ENCODE results near the gene IFT25. TPM values are rescaled to one million over a fixed set of nuclear protein-coding genes. Genes with fewer than 3 reads are reported as not detected.
"Not testable (repeated sequence)": the region's sequence is repeated elsewhere in the genome, so short reads cannot be mapped to it uniquely, and the experiment has no call there.

The IFT25 gene
- polyA plus RNA-seq, 1 donor from 2014 or later, result 106 TPM

DNA sequence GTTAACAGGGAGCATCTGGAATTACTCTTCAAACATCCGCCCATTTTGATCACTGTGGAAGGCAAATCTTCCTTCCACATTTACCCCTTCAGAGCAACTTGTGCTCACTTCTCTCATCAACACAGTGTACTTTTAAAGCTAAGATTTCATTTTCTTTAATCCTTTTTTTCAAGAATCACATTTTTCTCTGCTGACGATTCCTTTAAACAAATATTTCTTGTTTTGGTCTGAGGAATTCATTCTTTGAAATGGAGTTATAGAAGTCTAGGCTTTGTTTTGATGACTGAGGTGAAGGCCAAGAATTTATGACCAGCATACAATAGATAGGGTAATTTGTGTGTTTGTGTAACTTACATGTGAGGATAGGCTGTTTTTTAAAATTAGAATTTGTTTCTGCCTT lies 26.2 kb upstream of the IFT25 start:
- H3K36me3 ChIP-seq (ENCODE audit: insufficient read depth, low read length), result no peaks in the 10 kb centered on the region

DNA sequence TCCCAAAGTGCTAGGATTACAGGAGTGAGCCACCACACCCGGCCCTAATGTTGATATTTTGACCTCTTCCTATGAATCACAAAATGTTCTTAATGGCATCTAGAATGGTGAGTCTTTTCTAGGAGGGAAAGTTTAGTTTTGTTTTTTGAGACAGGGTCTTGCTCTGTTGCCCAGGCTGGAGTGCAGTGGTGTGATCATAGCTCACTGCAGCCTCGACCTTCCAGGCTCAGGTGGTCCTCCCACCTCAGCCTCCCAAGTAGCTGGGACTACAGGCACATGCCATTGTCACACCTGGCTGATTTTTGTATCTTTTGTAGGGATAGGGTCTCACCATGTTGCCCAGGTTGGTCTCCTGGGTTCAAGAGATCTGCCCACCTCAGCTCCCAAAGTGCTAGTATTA lies 23.8 kb upstream of the IFT25 start:
- not testable (repeated sequence) for H3K79me2 ChIP-seq (replicated peaks; ENCODE audit: insufficient read depth, low read length); H4K20me1 ChIP-seq (ENCODE audit: insufficient read depth); H3K9me3 ChIP-seq (ENCODE audit: low read length); H3F3A ChIP-seq (ENCODE audit: insufficient read depth, low read length, poor library complexity, severe bottlenecking); H3K27ac ChIP-seq (ENCODE audit: low read length); H3K4me2 ChIP-seq (ENCODE audit: low read length); H2AFZ ChIP-seq (ENCODE audit: low read depth, low read length); H3K27me3 ChIP-seq (ENCODE audit: insufficient read depth, low read depth, low read length); H3K9me2 ChIP-seq (ENCODE audit: insufficient read depth, low read length); H3K9ac ChIP-seq (ENCODE audit: low read length); H3K4me3 ChIP-seq (ENCODE audit: low read length); H3K36me3 ChIP-seq (ENCODE audit: insufficient read depth, low read length)

More for the DNA sequence above, 26.2 kb upstream of the IFT25 start:
- no peaks in the 10 kb centered on the region for H3F3A ChIP-seq (ENCODE audit: insufficient read depth, low read length, poor library complexity, severe bottlenecking)
- H2AFZ ChIP-seq (ENCODE audit: low read depth, low read length), result no peak overlapping the region
- H3K27me3 ChIP-seq (ENCODE audit: insufficient read depth, low read depth, low read length), result no peaks in the 10 kb centered on the region
- no peaks in the 10 kb centered on the region for H3K9me3 ChIP-seq (ENCODE audit: low read length)
- H4K20me1 ChIP-seq (ENCODE audit: insufficient read depth), result no peaks in the 10 kb centered on the region
- H3K79me2 ChIP-seq (replicated peaks; ENCODE audit: insufficient read depth, low read length), result no peaks in the 10 kb centered on the region
- TF ChIP-seq SMC3 (conservative IDR thresholded peaks at IDR 0.05; ENCODE audit: poor library complexity) (no peak), MXI1 (conservative IDR thresholded peaks at IDR 0.05; ENCODE audit: poor library complexity, severe bottlenecking) (no peak), TAF1 (IDR thresholded peaks at IDR 0.05; ENCODE audit: low read depth) (no peak), POLR2AphosphoS5 (IDR thresholded peaks at IDR 0.05) (no peak)
- no peak overlapping the region for H3K27ac ChIP-seq (ENCODE audit: low read length)
- H3K4me3 ChIP-seq (ENCODE audit: low read length), result no peak overlapping the region
- no peaks in the 10 kb centered on the region for H3K9me2 ChIP-seq (ENCODE audit: insufficient read depth, low read length)
- no peak overlapping the region for H3K9ac ChIP-seq (ENCODE audit: low read length)
- H3K4me2 ChIP-seq (ENCODE audit: low read length), result no peak overlapping the region

DNA sequence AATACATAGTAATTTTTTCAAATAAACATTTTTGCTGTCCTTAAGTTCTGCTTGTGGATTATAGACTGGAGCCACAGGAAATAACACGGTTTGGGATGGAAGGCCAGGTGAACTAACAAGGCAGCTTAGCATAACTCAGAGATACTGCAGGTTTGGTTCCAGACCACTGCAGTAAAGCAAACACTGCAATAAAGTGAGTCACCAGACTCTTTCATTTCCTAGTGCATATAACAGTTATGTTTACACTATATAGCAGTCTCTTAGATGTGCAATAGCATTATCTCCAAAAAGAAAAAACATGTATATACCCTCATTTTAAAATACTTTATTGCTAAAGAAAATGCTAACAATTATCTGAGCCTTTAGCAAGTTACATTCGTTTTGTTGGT lies 22.6 kb upstream of the IFT25 start:
- Histone ChIP-seq H3K9ac (ENCODE audit: low read length) (no peak overlapping the region), H3K9me3 (ENCODE audit: low read length) (no peaks in the 10 kb centered on the region), H3F3A (ENCODE audit: insufficient read depth, low read length, poor library complexity, severe bottlenecking) (no peaks in the 10 kb centered on the region), H4K20me1 (ENCODE audit: insufficient read depth) (no peaks in the 10 kb centered on the region), H2AFZ (ENCODE audit: low read depth, low read length) (no peak overlapping the region), H3K79me2 (replicated peaks; ENCODE audit: insufficient read depth, low read length) (no peaks in the 10 kb centered on the region), H3K27ac (ENCODE audit: low read length) (no peak overlapping the region), H3K4me2 (ENCODE audit: low read length) (no peak overlapping the region), H3K27me3 (ENCODE audit: insufficient read depth, low read depth, low read length) (no peaks in the 10 kb centered on the region), H3K36me3 (ENCODE audit: insufficient read depth, low read length) (no peaks in the 10 kb centered on the region), H3K4me3 (ENCODE audit: low read length) (no peak overlapping the region), H3K9me2 (ENCODE audit: insufficient read depth, low read length) (no peaks in the 10 kb centered on the region)
- no peak for TF ChIP-seq RAD21 (conservative IDR thresholded peaks at IDR 0.05)
- TF ChIP-seq EZH2 (IDR thresholded peaks at IDR 0.05; ENCODE audit: borderline replicate concordance, insufficient read depth, low read length, poor library complexity, severe bottlenecking), result no peak
- no peak for TF ChIP-seq MXI1 (conservative IDR thresholded peaks at IDR 0.05; ENCODE audit: poor library complexity, severe bottlenecking)
- no peak for TF ChIP-seq TAF1 (IDR thresholded peaks at IDR 0.05; ENCODE audit: low read depth)
- no peak for TF ChIP-seq EP300 (conservative IDR thresholded peaks at IDR 0.05; ENCODE audit: poor library complexity, severe bottlenecking)
- TF ChIP-seq, protein P1, sequence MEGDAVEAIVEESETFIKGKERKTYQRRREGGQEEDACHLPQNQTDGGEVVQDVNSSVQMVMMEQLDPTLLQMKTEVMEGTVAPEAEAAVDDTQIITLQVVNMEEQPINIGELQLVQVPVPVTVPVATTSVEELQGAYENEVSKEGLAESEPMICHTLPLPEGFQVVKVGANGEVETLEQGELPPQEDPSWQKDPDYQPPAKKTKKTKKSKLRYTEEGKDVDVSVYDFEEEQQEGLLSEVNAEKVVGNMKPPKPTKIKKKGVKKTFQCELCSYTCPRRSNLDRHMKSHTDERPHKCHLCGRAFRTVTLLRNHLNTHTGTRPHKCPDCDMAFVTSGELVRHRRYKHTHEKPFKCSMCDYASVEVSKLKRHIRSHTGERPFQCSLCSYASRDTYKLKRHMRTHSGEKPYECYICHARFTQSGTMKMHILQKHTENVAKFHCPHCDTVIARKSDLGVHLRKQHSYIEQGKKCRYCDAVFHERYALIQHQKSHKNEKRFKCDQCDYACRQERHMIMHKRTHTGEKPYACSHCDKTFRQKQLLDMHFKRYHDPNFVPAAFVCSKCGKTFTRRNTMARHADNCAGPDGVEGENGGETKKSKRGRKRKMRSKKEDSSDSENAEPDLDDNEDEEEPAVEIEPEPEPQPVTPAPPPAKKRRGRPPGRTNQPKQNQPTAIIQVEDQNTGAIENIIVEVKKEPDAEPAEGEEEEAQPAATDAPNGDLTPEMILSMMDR (IDR thresholded peaks at IDR 0.05; ENCODE audit: poor library complexity, severe bottlenecking), result no peak
- TF ChIP-seq POLR2AphosphoS5 (IDR thresholded peaks at IDR 0.05), result no peak
- TF ChIP-seq, protein P2, sequence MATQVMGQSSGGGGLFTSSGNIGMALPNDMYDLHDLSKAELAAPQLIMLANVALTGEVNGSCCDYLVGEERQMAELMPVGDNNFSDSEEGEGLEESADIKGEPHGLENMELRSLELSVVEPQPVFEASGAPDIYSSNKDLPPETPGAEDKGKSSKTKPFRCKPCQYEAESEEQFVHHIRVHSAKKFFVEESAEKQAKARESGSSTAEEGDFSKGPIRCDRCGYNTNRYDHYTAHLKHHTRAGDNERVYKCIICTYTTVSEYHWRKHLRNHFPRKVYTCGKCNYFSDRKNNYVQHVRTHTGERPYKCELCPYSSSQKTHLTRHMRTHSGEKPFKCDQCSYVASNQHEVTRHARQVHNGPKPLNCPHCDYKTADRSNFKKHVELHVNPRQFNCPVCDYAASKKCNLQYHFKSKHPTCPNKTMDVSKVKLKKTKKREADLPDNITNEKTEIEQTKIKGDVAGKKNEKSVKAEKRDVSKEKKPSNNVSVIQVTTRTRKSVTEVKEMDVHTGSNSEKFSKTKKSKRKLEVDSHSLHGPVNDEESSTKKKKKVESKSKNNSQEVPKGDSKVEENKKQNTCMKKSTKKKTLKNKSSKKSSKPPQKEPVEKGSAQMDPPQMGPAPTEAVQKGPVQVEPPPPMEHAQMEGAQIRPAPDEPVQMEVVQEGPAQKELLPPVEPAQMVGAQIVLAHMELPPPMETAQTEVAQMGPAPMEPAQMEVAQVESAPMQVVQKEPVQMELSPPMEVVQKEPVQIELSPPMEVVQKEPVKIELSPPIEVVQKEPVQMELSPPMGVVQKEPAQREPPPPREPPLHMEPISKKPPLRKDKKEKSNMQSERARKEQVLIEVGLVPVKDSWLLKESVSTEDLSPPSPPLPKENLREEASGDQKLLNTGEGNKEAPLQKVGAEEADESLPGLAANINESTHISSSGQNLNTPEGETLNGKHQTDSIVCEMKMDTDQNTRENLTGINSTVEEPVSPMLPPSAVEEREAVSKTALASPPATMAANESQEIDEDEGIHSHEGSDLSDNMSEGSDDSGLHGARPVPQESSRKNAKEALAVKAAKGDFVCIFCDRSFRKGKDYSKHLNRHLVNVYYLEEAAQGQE (IDR thresholded peaks at IDR 0.05; ENCODE audit: borderline replicate concordance), result no peak
- TF ChIP-seq SMC3 (conservative IDR thresholded peaks at IDR 0.05; ENCODE audit: poor library complexity), result no peak

Measured in neural cell (in vitro differentiated cells).